Neuron (in vitro differentiated cells): ENCODE results near the gene TTLL11.
"Not testable (repeated sequence)": the region's sequence is repeated elsewhere in the genome, so short reads cannot be mapped to it uniquely, and the experiment has no call there.

Source experiments
- H2AFZ ChIP-seq: one replicate; pipeline ENCODE4 v1.6.1; 2013; ENCODE audit warnings: low read depth, mild to moderate bottlenecking, inconsistent platforms, low read length, moderate library complexity
- H3K27me3 ChIP-seq: one replicate; pipeline ENCODE4 v1.6.1; 2013; ENCODE audit warnings: low read length; ENCODE audit not compliant: insufficient read depth
- H3K36me3 ChIP-seq: one replicate; pipeline ENCODE4 v1.6.1; 2013; ENCODE audit warnings: low read length; ENCODE audit not compliant: insufficient read depth
- H3K4me1 ChIP-seq: one replicate; pipeline ENCODE4 v1.6.1; 2013; ENCODE audit warnings: low read length; ENCODE audit not compliant: insufficient read depth
- H3K4me3 ChIP-seq: 2 replicates; pipeline ENCODE4 v1.5.1; 2013; ENCODE audit warnings: mild to moderate bottlenecking, low read length, moderate library complexity
- H3K9me3 ChIP-seq: one replicate; pipeline ENCODE4 v1.6.1; 2013; ENCODE audit warnings: low read length

TTLL11 gene

GRCh38 chr9:121984726-121985402 is 108.2 kb downstream of the TTLL11 start:
- Histone ChIP-seq H3K27me3 (no peaks in the 10 kb centered on the region), H3K9me3 (no peaks in the 10 kb centered on the region), H3K4me1 (no peaks in the 10 kb centered on the region), H2AFZ (no peak overlapping the region), H3K36me3 (no peaks in the 10 kb centered on the region), H3K4me3 (no peak overlapping the region)

GRCh38 chr9:121983736-121984135 is 109.4 kb downstream of the TTLL11 start:
- no peaks in the 10 kb centered on the region for H3K36me3 ChIP-seq
- no peaks in the 10 kb centered on the region for H3K4me1 ChIP-seq
- H3K4me3 ChIP-seq, result no peak overlapping the region
- no peaks in the 10 kb centered on the region for H3K27me3 ChIP-seq
- no peaks in the 10 kb centered on the region for H3K9me3 ChIP-seq
- no peak overlapping the region for H2AFZ ChIP-seq

- H3K9me3 ChIP-seq, result no peaks in the 10 kb centered on the region
- no peak overlapping the region for H2AFZ ChIP-seq
- no peaks in the 10 kb centered on the region for H3K36me3 ChIP-seq
- H3K4me1 ChIP-seq, result no peaks in the 10 kb centered on the region
- no peak overlapping the region for H3K4me3 ChIP-seq
- no peaks in the 10 kb centered on the region for H3K27me3 ChIP-seq
Observed at GRCh38 chr9:121981118-121981883, 111.8 kb downstream of the TTLL11 start.

GRCh38 chr9:121980665-121981064 is 112.4 kb downstream of the TTLL11 start:
- H3K4me3 ChIP-seq, H3K27me3 ChIP-seq, H2AFZ ChIP-seq, H3K4me1 ChIP-seq, H3K36me3 ChIP-seq, H3K9me3 ChIP-seq: not testable (repeated sequence)

- H3K4me1 ChIP-seq, result no peaks in the 10 kb centered on the region
- H3K4me3 ChIP-seq, result no peak overlapping the region
- no peak overlapping the region for H2AFZ ChIP-seq
- H3K27me3 ChIP-seq, result no peaks in the 10 kb centered on the region
- no peaks in the 10 kb centered on the region for H3K9me3 ChIP-seq
- H3K36me3 ChIP-seq, result no peaks in the 10 kb centered on the region
Observed at GRCh38 chr9:121979736-121980135, 113.4 kb downstream of the TTLL11 start.

- no peak overlapping the region for H3K4me3 ChIP-seq
- H3K36me3 ChIP-seq, result no peaks in the 10 kb centered on the region
- H3K4me1 ChIP-seq, result no peaks in the 10 kb centered on the region
- H3K27me3 ChIP-seq, result no peaks in the 10 kb centered on the region
- H2AFZ ChIP-seq, result no peak overlapping the region
- no peaks in the 10 kb centered on the region for H3K9me3 ChIP-seq
Observed at GRCh38 chr9:121976751-121977150, 116.4 kb downstream of the TTLL11 start.

- H3K4me3 ChIP-seq, result no peak overlapping the region
- no peak overlapping the region for H2AFZ ChIP-seq
- no peaks in the 10 kb centered on the region for H3K4me1 ChIP-seq
- no peaks in the 10 kb centered on the region for H3K27me3 ChIP-seq
- H3K9me3 ChIP-seq, result no peaks in the 10 kb centered on the region
- H3K36me3 ChIP-seq, result no peaks in the 10 kb centered on the region
Observed at GRCh38 chr9:121975801-121976277, 117.3 kb downstream of the TTLL11 start.

GRCh38 chr9:121974421-121974820 is 118.7 kb downstream of the TTLL11 start:
- Histone ChIP-seq H3K4me3 (no peak overlapping the region), H3K27me3 (no peaks in the 10 kb centered on the region), H2AFZ (no peak overlapping the region), H3K9me3 (no peaks in the 10 kb centered on the region), H3K4me1 (no peaks in the 10 kb centered on the region), H3K36me3 (no peaks in the 10 kb centered on the region)

GRCh38 chr9:121972501-121972981 is 120.6 kb downstream of the TTLL11 start:
- Histone ChIP-seq H2AFZ (no peak overlapping the region), H3K4me3 (no peak overlapping the region), H3K36me3 (no peaks in the 10 kb centered on the region), H3K9me3 (no peaks in the 10 kb centered on the region), H3K27me3 (no peaks in the 10 kb centered on the region), H3K4me1 (no peaks in the 10 kb centered on the region)

- H3K9me3 ChIP-seq, result no peaks in the 10 kb centered on the region
- H3K4me1 ChIP-seq, result no peaks in the 10 kb centered on the region
- H3K36me3 ChIP-seq, result no peaks in the 10 kb centered on the region
- H3K4me3 ChIP-seq, result no peak overlapping the region
- H3K27me3 ChIP-seq, result no peaks in the 10 kb centered on the region
- H2AFZ ChIP-seq, result no peak overlapping the region
Observed at GRCh38 chr9:121968056-121968455, 125.1 kb downstream of the TTLL11 start.

- H3K27me3 ChIP-seq, result no peaks in the 10 kb centered on the region
- H2AFZ ChIP-seq, result no peak overlapping the region
- H3K4me3 ChIP-seq, result no peak overlapping the region
- H3K9me3 ChIP-seq, result no peaks in the 10 kb centered on the region
- no peaks in the 10 kb centered on the region for H3K36me3 ChIP-seq
- H3K4me1 ChIP-seq, result no peaks in the 10 kb centered on the region
Observed at GRCh38 chr9:121966706-121967105, 126.4 kb downstream of the TTLL11 start.

GRCh38 chr9:121963528-121963995 is 129.5 kb downstream of the TTLL11 start:
- no peak overlapping the region for H3K4me3 ChIP-seq
- H3K36me3 ChIP-seq, result no peaks in the 10 kb centered on the region
- no peak overlapping the region for H2AFZ ChIP-seq
- H3K9me3 ChIP-seq, result no peaks in the 10 kb centered on the region
- H3K27me3 ChIP-seq, result no peaks in the 10 kb centered on the region
- H3K4me1 ChIP-seq, result no peaks in the 10 kb centered on the region

GRCh38 chr9:121962421-121962820 is 130.7 kb downstream of the TTLL11 start:
- no peaks in the 10 kb centered on the region for H3K36me3 ChIP-seq
- H3K4me1 ChIP-seq, result no peaks in the 10 kb centered on the region
- no peak overlapping the region for H3K4me3 ChIP-seq
- H2AFZ ChIP-seq, result no peak overlapping the region
- H3K9me3 ChIP-seq, result no peaks in the 10 kb centered on the region
- no peaks in the 10 kb centered on the region for H3K27me3 ChIP-seq
